Vagina (tissue), 2 donors: ENCODE results near the gene RNASEH2B. TPM values are rescaled to one million over a fixed set of nuclear protein-coding genes. Genes with fewer than 3 reads are reported as not detected.
A peak's percentile ranks its signal among the peaks of the same experiment; 100 is the strongest.

Source experiments
- DNase-seq, 2 donors: peaks; one replicate each; pipeline ENCODE4 v3.0.0-alpha.2; 2017; ENCODE audit errors: extremely low spot score in 2 of 2
- H3K27ac ChIP-seq: fragments of 200-600 bp; sonication (generic); one replicate; pipeline ENCODE4 v1.5.1; 2019
- H3K27me3 ChIP-seq: fragments of 200-600 bp; sonication (generic); one replicate; pipeline ENCODE4 v1.5.1; 2019
- H3K36me3 ChIP-seq, 2 donors: fragments of 200-600 bp; sonication (generic); one replicate each; pipeline ENCODE4 v1.5.1; 2017 to 2019
- H3K4me1 ChIP-seq: fragments of 200-600 bp; sonication (generic); one replicate; pipeline ENCODE4 v1.5.1; 2019
- H3K4me3 ChIP-seq, 2 donors: fragments of 200-600 bp; sonication (generic); 1 replicate in 1 of 2; 2 replicates in 1 of 2; pipeline ENCODE4 v1.5.1; 2016 to 2019
- H3K9me3 ChIP-seq: fragments of 200-600 bp; sonication (generic); one replicate; pipeline ENCODE4 v1.5.1; 2019
- CTCF ChIP-seq, 3 experiments: fragments of 450-650 bp in 2 of 3; fragments of 200-600 bp in 1 of 3; sonication (generic) in 1 of 3; IDR thresholded peaks; one replicate each; pipeline ENCODE4 v1.5.1; 2017 to 2019; ENCODE audit warnings: antibody characterized with exemption in 3 of 3, mild to moderate bottlenecking in 2 of 3, moderate library complexity in 2 of 3
- POLR2A ChIP-seq, 2 donors: fragments of 450-650 bp; IDR thresholded peaks; one replicate each; pipeline ENCODE4 v1.6.1; 2017; ENCODE audit warnings: antibody characterized with exemption in 2 of 2, mild to moderate bottlenecking in 2 of 2, moderate library complexity in 2 of 2
- POLR2AphosphoS5 ChIP-seq, 2 donors: sonication (generic); formaldehyde crosslinking; IDR thresholded peaks; one replicate each; pipeline ENCODE4 v1.9.0; 2017; ENCODE audit warnings: antibody characterized with exemption in 2 of 2, mild to moderate bottlenecking in 2 of 2, low read depth in 1 of 2; ENCODE audit not compliant: insufficient read depth in 1 of 2
- intact Hi-C: fragments of 100-400 bp; cut with DNase I; formaldehyde crosslinking; loops from one replicate; pipeline ENCODE4 v1.15.1; 2023
- total RNA-seq: library from RNA; depleted of rRNA; stranded (reverse); fragments of >200 nt; gene quantifications from one replicate; pipeline ENCODE4 v1.2.3, GENCODE V29; 2016

The RNASEH2B gene
- total RNA-seq, 1 donor from 2014 or later: 72.9 TPM

- intact Hi-C loops: no loop called here
- Histone ChIP-seq H3K9me3 (no peaks in the 10 kb centered on the region), H3K4me1 (peaks cover 15% of the 10 kb centered on the region), H3K27me3 (no peaks in the 10 kb centered on the region), H3K27ac (no peak overlapping the region), H3K4me3 (no peak overlapping the region), H3K36me3 (no peaks in the 10 kb centered on the region)
- TF ChIP-seq POLR2A (IDR thresholded peaks at IDR 0.05): no peak
- no peak for TF ChIP-seq CTCF (IDR thresholded peaks at IDR 0.05)
- TF ChIP-seq POLR2AphosphoS5 (IDR thresholded peaks at IDR 0.05; ENCODE audit: insufficient read depth in 1 of 2, low read depth in 1 of 2): no peak
- DNase-seq: peak in 1 of 2 donors; percentile 58
These were observed 90.0 kb downstream of the RNASEH2B start for GRCh38 chr13:50999641-51000040.

- intact Hi-C loops: no loop called here
- Histone ChIP-seq H3K4me3 (no peak overlapping the region), H3K4me1 (peaks cover 19% of the 10 kb centered on the region), H3K27ac (no peak overlapping the region), H3K27me3 (no peaks in the 10 kb centered on the region), H3K36me3 (no peaks in the 10 kb centered on the region), H3K9me3 (no peaks in the 10 kb centered on the region)
- DNase-seq: no peak
- TF ChIP-seq POLR2A (IDR thresholded peaks at IDR 0.05) (no peak), CTCF (IDR thresholded peaks at IDR 0.05) (no peak), POLR2AphosphoS5 (IDR thresholded peaks at IDR 0.05; ENCODE audit: insufficient read depth in 1 of 2, low read depth in 1 of 2) (no peak)
These were observed 90.5 kb downstream of the RNASEH2B start for GRCh38 chr13:51000061-51000460.

- TF ChIP-seq POLR2A (IDR thresholded peaks at IDR 0.05) (no peak), CTCF (IDR thresholded peaks at IDR 0.05) (no peak), POLR2AphosphoS5 (IDR thresholded peaks at IDR 0.05; ENCODE audit: insufficient read depth in 1 of 2, low read depth in 1 of 2) (peak in 1 of 2 donors; percentile 75)
- Histone ChIP-seq H3K4me3 (no peak overlapping the region), H3K4me1 (peaks cover 21% of the 10 kb centered on the region), H3K9me3 (no peaks in the 10 kb centered on the region), H3K36me3 (no peaks in the 10 kb centered on the region), H3K27ac (no peak overlapping the region), H3K27me3 (no peaks in the 10 kb centered on the region)
- DNase-seq: peak in 1 of 2 donors; percentile 93
- intact Hi-C loops: no loop called here
These were observed 91.1 kb downstream of the RNASEH2B start for GRCh38 chr13:51000571-51001260.

- Histone ChIP-seq H3K27me3 (no peaks in the 10 kb centered on the region), H3K27ac (no peak overlapping the region), H3K9me3 (no peaks in the 10 kb centered on the region), H3K4me3 (no peak overlapping the region), H3K36me3 (no peaks in the 10 kb centered on the region), H3K4me1 (peaks cover 21% of the 10 kb centered on the region)
- DNase-seq: no peak
- TF ChIP-seq POLR2AphosphoS5 (IDR thresholded peaks at IDR 0.05; ENCODE audit: insufficient read depth in 1 of 2, low read depth in 1 of 2) (no peak), POLR2A (IDR thresholded peaks at IDR 0.05) (no peak), CTCF (IDR thresholded peaks at IDR 0.05) (no peak)
- intact Hi-C loops: no loop called here
These were observed 91.7 kb downstream of the RNASEH2B start for GRCh38 chr13:51001335-51001734.

- DNase-seq: peak in 1 of 2 donors; percentile 16
- no peaks in the 10 kb centered on the region for H3K36me3 ChIP-seq
- H3K27ac ChIP-seq: no peak overlapping the region
- intact Hi-C loops: no loop called here
- no peaks in the 10 kb centered on the region for H3K27me3 ChIP-seq
- no peaks in the 10 kb centered on the region for H3K9me3 ChIP-seq
- H3K4me3 ChIP-seq: no peak overlapping the region
- TF ChIP-seq POLR2A (IDR thresholded peaks at IDR 0.05) (no peak), CTCF (IDR thresholded peaks at IDR 0.05) (no peak), POLR2AphosphoS5 (IDR thresholded peaks at IDR 0.05; ENCODE audit: insufficient read depth in 1 of 2, low read depth in 1 of 2) (no peak)
- peaks cover 21% of the 10 kb centered on the region for H3K4me1 ChIP-seq
These were observed 93.1 kb downstream of the RNASEH2B start for GRCh38 chr13:51002736-51003135.
